Breast epithelium (tissue), 4 donors: ENCODE data around the gene SPINT2. TPM values are rescaled to one million over a fixed set of nuclear protein-coding genes. Genes with fewer than 3 reads are reported as not detected.
"Not testable (repeated sequence)": the region's sequence is repeated elsewhere in the genome, so short reads cannot be mapped to it uniquely, and the experiment has no call there.

ENCODE experiments used
- DNase-seq, 2 donors: peaks; one replicate each; pipeline ENCODE4 v3.0.0-alpha.2; 2019; ENCODE audit warnings: low spot score in 2 of 2
- H3K27ac ChIP-seq, 2 donors: fragments of 200-600 bp; sonication (generic) in 1 of 2; one replicate each; pipeline ENCODE4 v1.5.1; 2016 to 2019; ENCODE audit warnings: mild to moderate bottlenecking in 1 of 2
- H3K27me3 ChIP-seq, 2 donors: fragments of 200-600 bp; sonication (generic) in 1 of 2; one replicate each; pipeline versions ENCODE4 v1.5.1 to v1.6.0; 2017 to 2019; ENCODE audit warnings: control low read depth in 1 of 2, mild to moderate bottlenecking in 1 of 2
- H3K36me3 ChIP-seq: fragments of 200-600 bp; one replicate; pipeline ENCODE4 v1.5.1; 2019
- H3K4me1 ChIP-seq, 2 donors: fragments of 200-600 bp; sonication (generic); one replicate each; pipeline ENCODE4 v1.5.1; 2016 to 2019; ENCODE audit warnings: control low read depth in 1 of 2
- H3K4me3 ChIP-seq, 3 donors: fragments of 200-600 bp; sonication (generic); 1 replicate in 2 of 3; 2 replicates in 1 of 3; pipeline ENCODE4 v1.5.1; 2016 to 2019; ENCODE audit warnings: mild to moderate bottlenecking in 3 of 3, moderate library complexity in 2 of 3
- H3K9me3 ChIP-seq, 2 donors: fragments of 200-600 bp; sonication (generic) in 1 of 2; one replicate each; pipeline ENCODE4 v1.5.1; 2016 to 2019; ENCODE audit warnings: control low read depth in 1 of 2
- POLR2A ChIP-seq: fragments of 450-650 bp; IDR thresholded peaks from one replicate; pipeline ENCODE4 v1.6.1; 2016; ENCODE audit warnings: antibody characterized with exemption, mild to moderate bottlenecking, moderate library complexity
- POLR2AphosphoS5 ChIP-seq, 3 donors: sonication (generic); formaldehyde crosslinking; IDR thresholded peaks; one replicate each; pipeline ENCODE4 v1.6.1; 2017; ENCODE audit warnings: antibody characterized with exemption in 3 of 3
- intact Hi-C: fragments of 100-400 bp; cut with DNase I; formaldehyde crosslinking; loops from one replicate; pipeline ENCODE4 v1.15.1; 2023; ENCODE audit warnings: low total_unique reads
- total RNA-seq, 3 donors: library from RNA; depleted of rRNA; stranded (reverse); fragments of >200 nt; gene quantifications; one replicate each; pipeline ENCODE4 v1.1.0, GENCODE V29; 2016
- TF ChIP-seq, protein P1 (sequence below), 3 donors: fragments of 450-650 bp; IDR thresholded peaks; one replicate each; pipeline ENCODE4 v1.5.1; 2016 to 2017; ENCODE audit warnings: antibody characterized with exemption in 3 of 3, mild to moderate bottlenecking in 3 of 3, moderate library complexity in 3 of 3

The SPINT2 gene
- total RNA-seq, 3 donors from 2014 or later = 17.1 to 639 (median 492) TPM

DNA sequence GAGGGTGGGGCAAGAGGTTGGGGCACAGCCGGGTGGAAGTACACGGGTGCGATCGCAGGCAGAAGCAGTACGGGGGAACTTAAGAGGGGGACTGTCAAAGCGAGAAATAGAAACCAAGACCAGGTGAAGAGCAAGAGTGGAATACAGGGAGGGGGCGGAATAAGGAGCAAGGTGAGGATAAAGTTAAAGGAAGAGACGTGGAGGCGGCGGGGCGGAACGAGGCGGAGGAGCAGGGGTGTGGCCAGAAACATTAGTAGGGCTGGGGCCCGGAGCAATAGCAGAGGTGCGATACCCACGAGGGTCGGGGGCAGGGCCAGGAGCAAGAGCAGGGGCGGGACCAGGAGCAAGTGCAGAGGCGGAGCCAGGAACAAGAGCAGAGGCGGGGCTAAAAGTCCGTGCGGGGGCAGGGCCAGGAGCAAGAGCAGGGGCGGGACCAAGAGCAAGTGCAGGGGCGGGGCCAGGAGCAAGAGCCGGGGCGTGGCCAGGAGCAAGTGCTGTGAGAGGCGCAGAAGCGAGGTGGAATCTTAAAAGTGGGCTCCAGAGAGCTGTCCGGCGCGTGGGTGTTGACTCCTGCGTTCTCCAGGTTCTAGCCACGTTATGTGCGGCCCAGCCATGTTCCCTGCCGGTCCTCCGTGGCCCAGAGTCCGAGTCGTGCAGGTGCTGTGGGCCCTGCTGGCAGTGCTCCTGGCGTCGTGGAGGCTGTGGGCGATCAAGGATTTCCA lies 72.4 kb downstream of the SPINT2 start:
- TF ChIP-seq, protein P1, sequence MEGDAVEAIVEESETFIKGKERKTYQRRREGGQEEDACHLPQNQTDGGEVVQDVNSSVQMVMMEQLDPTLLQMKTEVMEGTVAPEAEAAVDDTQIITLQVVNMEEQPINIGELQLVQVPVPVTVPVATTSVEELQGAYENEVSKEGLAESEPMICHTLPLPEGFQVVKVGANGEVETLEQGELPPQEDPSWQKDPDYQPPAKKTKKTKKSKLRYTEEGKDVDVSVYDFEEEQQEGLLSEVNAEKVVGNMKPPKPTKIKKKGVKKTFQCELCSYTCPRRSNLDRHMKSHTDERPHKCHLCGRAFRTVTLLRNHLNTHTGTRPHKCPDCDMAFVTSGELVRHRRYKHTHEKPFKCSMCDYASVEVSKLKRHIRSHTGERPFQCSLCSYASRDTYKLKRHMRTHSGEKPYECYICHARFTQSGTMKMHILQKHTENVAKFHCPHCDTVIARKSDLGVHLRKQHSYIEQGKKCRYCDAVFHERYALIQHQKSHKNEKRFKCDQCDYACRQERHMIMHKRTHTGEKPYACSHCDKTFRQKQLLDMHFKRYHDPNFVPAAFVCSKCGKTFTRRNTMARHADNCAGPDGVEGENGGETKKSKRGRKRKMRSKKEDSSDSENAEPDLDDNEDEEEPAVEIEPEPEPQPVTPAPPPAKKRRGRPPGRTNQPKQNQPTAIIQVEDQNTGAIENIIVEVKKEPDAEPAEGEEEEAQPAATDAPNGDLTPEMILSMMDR (IDR thresholded peaks at IDR 0.05) = no peak
- TF ChIP-seq POLR2AphosphoS5 (IDR thresholded peaks at IDR 0.05) (no peak), POLR2A (no peak)
- peak overlapping the region; percentile 76 to 78 (median 76) for H3K4me3 ChIP-seq
- intact Hi-C loops = loop anchor here (10.0 kb wide), 1 partner anchor 92 kb away; no protein-coding TSS in a partner anchor
- H3K4me1 ChIP-seq = no peaks in the 10 kb centered on the region
- no peaks in the 10 kb centered on the region for H3K36me3 ChIP-seq
- no peaks in the 10 kb centered on the region for H3K27me3 ChIP-seq
- H3K27ac ChIP-seq = peak overlapping the region; percentile 97 to 100
- DNase-seq = peak; percentile 95 to 97
- no peaks in the 10 kb centered on the region for H3K9me3 ChIP-seq

- TF ChIP-seq POLR2A = no peak
- TF ChIP-seq, protein P1 (IDR thresholded peaks at IDR 0.05) = no peak
- no peak for TF ChIP-seq POLR2AphosphoS5 (IDR thresholded peaks at IDR 0.05)
- Histone ChIP-seq H3K27ac (peak overlapping the region; percentile 97 to 100), H3K4me3 (peak overlapping the region; percentile 76 to 78 (median 76)), H3K36me3 (no peaks in the 10 kb centered on the region), H3K4me1 (no peaks in the 10 kb centered on the region), H3K27me3 (no peaks in the 10 kb centered on the region), H3K9me3 (no peaks in the 10 kb centered on the region)
- intact Hi-C loops = loop anchor here (10.0 kb wide), 1 partner anchor 93 kb away; no protein-coding TSS in a partner anchor
- DNase-seq = no peak
Measured at GRCh38 chr19:38337360-38337653, 72.9 kb downstream of the SPINT2 start.

DNA sequence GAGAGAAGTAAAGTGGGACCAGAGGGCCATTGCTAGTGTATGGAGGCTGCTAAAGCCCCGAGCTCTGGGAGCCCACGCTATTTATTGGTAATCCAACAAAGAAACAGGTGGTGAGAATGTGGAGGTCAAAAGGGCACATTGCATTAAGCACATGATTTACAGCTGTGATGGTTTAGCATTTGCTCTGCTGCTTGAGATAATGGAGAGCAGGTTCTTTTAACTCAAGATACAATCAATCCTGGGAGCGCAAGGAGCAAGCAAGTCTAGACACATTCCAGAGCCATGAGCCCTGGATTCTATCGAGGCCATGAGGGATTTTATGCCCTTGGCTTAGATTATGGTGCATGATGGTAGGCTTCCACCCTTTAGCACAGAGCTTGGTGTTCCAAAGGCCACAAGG lies 74.6 kb downstream of the SPINT2 start:
- H3K27ac ChIP-seq, H3K27me3 ChIP-seq, H3K4me1 ChIP-seq, H3K36me3 ChIP-seq, H3K4me3 ChIP-seq, DNase-seq, H3K9me3 ChIP-seq: not testable (repeated sequence)
- intact Hi-C loops = loop anchor here (10.0 kb wide), 1 partner anchor 94 kb away; no protein-coding TSS in a partner anchor

DNA sequence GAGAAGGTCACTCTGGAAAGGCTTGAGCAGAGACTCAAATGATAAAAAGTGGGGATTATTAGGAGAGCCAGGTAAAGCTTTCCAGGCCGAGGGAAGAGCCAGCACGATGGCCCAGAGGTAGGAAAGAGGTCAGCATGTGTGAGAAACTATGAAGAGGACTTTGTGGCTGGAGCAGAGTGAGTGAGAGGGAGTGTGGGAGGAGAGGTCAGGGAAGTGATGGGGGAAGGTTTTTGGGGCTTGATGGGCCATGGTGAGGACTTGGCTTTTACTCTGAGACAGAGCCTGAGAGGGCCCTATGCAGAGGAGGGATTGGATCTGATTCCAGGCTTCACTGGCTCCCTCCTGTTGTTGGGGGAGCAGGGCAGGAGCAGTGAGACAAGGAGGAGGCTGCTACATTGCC lies 76.6 kb downstream of the SPINT2 start:
- Histone ChIP-seq H3K4me3 (no peak overlapping the region), H3K27ac (no peak overlapping the region), H3K27me3 (no peaks in the 10 kb centered on the region), H3K36me3 (no peaks in the 10 kb centered on the region), H3K4me1 (no peaks in the 10 kb centered on the region), H3K9me3 (no peaks in the 10 kb centered on the region)
- no peak for TF ChIP-seq POLR2A
- TF ChIP-seq, protein P1 (IDR thresholded peaks at IDR 0.05) = no peak
- no peak for TF ChIP-seq POLR2AphosphoS5 (IDR thresholded peaks at IDR 0.05)
- DNase-seq = no peak
- intact Hi-C loops = loop anchor here (10.0 kb wide), 1 partner anchor 566 kb away; the partner anchor contains the start of gene ZNF573

Other genes starting within 250 kb of the SPINT2 start
- not detected for gene DPF1, start 40.4 kb upstream of the SPINT2 start, total RNA-seq
- gene PPP1R14A, start 8.2 kb upstream of the SPINT2 start, total RNA-seq = 10 to 100 TPM; 39.1 to 83.2 (median 51.2) TPM
- gene C19orf33, start 39.7 kb downstream of the SPINT2 start, total RNA-seq = 10 to 100 TPM in 2 of 3 donors, 1 to 10 TPM in 1; 3.5 to 19.3 (median 13.1) TPM
- gene YIF1B, start 51.4 kb downstream of the SPINT2 start, total RNA-seq = 10 to 100 TPM; 20.5 to 28.8 (median 27.7) TPM
- gene KCNK6, start 55.3 kb downstream of the SPINT2 start, total RNA-seq = 1 to 10 TPM; 3.5 to 5.1 (median 3.6) TPM
- gene CATSPERG, start 71.3 kb downstream of the SPINT2 start, total RNA-seq = 1 to 10 TPM; 6.4 to 7.8 (median 6.9) TPM
- 100 to 1,000 TPM; 203 to 598 (median 218) TPM for gene PSMD8, start 110.0 kb downstream of the SPINT2 start, total RNA-seq
- gene GGN, start 123.5 kb downstream of the SPINT2 start, total RNA-seq = under 1 TPM; 0.16 to 0.44 (median 0.33) TPM
- gene SPRED3, start 124.1 kb downstream of the SPINT2 start, total RNA-seq = under 1 TPM; 0.16 to 0.66 (median 0.29) TPM
- gene FAM98C, start 138.5 kb downstream of the SPINT2 start, total RNA-seq = 10 to 100 TPM; 21.1 to 32.6 (median 22.9) TPM
- 1 to 10 TPM in 2 of 3 donors, under 1 TPM in 1; 0.66 to 8.8 (median 1.6) TPM for gene RASGRP4, start 161.6 kb downstream of the SPINT2 start, total RNA-seq
- gene RYR1, start 169.1 kb downstream of the SPINT2 start, total RNA-seq = 1 to 10 TPM; 1.3 to 6.7 (median 3.5) TPM